PC-3 (cell line): ENCODE data around the gene KRTAP2-3.
"Not testable (repeated sequence)": the region's sequence is repeated elsewhere in the genome, so short reads cannot be mapped to it uniquely, and the experiment has no call there.

Experiments
- EZH2phosphoT487 ChIP-seq: fragments of 300-600 bp; sonication (generic); IDR thresholded peaks from 2 replicates; pipeline ENCODE4 v1.6.1; 2018; ENCODE audit warnings: mild to moderate bottlenecking, antibody characterized with exemption, low read length, borderline replicate concordance
- TF ChIP-seq, protein P1 (sequence below): fragments of 300-600 bp; sonication (generic); conservative IDR thresholded peaks from 2 replicates; pipeline ENCODE4 v1.5.1; 2017; ENCODE audit warnings: antibody characterized with exemption, low read depth, mild to moderate bottlenecking, low read length

DNA sequence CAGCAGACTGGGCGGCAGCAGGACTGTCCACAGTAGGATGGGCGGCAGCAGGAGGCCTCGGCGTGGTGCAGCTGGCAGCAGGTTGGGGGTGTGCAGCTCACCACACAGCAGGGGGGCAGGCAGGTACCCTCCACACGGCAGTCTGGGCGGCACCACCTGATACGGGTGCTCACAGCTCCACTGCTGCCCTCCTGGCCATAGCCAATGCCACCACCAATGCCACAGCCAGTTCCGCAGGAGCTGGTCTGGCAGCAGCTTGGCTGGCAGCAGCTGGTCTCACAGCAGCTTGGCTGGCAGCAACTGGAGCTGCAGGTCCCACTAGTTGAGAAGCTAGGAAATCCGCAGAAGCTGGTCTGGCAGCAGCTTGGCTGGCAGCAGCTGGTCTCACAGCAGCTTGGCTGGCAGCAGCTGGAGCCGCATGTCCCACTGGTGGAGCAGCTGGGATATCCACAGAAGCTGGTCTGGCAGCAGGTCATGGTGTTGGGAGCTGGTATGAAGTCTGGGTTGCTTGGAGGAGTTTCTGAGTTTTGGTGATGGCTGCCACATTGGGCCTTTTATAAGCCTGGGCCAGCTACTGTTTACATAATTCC lies 25.5 kb downstream of the KRTAP2-3 start, which contains the start of gene KRTAP1-3:
- TF ChIP-seq, protein P1, sequence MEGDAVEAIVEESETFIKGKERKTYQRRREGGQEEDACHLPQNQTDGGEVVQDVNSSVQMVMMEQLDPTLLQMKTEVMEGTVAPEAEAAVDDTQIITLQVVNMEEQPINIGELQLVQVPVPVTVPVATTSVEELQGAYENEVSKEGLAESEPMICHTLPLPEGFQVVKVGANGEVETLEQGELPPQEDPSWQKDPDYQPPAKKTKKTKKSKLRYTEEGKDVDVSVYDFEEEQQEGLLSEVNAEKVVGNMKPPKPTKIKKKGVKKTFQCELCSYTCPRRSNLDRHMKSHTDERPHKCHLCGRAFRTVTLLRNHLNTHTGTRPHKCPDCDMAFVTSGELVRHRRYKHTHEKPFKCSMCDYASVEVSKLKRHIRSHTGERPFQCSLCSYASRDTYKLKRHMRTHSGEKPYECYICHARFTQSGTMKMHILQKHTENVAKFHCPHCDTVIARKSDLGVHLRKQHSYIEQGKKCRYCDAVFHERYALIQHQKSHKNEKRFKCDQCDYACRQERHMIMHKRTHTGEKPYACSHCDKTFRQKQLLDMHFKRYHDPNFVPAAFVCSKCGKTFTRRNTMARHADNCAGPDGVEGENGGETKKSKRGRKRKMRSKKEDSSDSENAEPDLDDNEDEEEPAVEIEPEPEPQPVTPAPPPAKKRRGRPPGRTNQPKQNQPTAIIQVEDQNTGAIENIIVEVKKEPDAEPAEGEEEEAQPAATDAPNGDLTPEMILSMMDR = not testable (repeated sequence)
- not testable (repeated sequence) for TF ChIP-seq EZH2phosphoT487
